Measurements from ENCODE around the gene ZNF221. TPM values are rescaled to one million over a fixed set of nuclear protein-coding genes. Genes with fewer than 3 reads are reported as not detected.
A peak's percentile ranks its signal among the peaks of the same experiment; 100 is the strongest.
"Not testable (repeated sequence)": the region's sequence is repeated elsewhere in the genome, so short reads cannot be mapped to it uniquely, and the experiment has no call there.

The ZNF221 gene
- total RNA-seq, 1 donor from 2014 or later: 5.6 TPM

GRCh38 chr19:43934985-43935708, 15.9 kb upstream of the ZNF221 start, which contains the start of gene ZNF45:
Gene ZNF45, minus strand, starts transcription at chr19:43935282. Its CDS starts 13,097 bp downstream, at chr19:43922185.
- TF ChIP-seq, protein P1, sequence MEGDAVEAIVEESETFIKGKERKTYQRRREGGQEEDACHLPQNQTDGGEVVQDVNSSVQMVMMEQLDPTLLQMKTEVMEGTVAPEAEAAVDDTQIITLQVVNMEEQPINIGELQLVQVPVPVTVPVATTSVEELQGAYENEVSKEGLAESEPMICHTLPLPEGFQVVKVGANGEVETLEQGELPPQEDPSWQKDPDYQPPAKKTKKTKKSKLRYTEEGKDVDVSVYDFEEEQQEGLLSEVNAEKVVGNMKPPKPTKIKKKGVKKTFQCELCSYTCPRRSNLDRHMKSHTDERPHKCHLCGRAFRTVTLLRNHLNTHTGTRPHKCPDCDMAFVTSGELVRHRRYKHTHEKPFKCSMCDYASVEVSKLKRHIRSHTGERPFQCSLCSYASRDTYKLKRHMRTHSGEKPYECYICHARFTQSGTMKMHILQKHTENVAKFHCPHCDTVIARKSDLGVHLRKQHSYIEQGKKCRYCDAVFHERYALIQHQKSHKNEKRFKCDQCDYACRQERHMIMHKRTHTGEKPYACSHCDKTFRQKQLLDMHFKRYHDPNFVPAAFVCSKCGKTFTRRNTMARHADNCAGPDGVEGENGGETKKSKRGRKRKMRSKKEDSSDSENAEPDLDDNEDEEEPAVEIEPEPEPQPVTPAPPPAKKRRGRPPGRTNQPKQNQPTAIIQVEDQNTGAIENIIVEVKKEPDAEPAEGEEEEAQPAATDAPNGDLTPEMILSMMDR (conservative IDR thresholded peaks at IDR 0.05; ENCODE audit: low read depth, low read length): no peak
- peak within 1 kb of the TSS; percentile 93 for H3K4me3 ChIP-seq (ENCODE audit: low read depth, low read length)
- DNase-seq (ENCODE audit: low read depth): peak; percentile 58

- TF ChIP-seq, protein P1 (conservative IDR thresholded peaks at IDR 0.05; ENCODE audit: low read depth, low read length): no peak
- no peak for DNase-seq (ENCODE audit: low read depth)
- H3K4me3 ChIP-seq (ENCODE audit: low read depth, low read length): no peak overlapping the region
Observed at GRCh38 chr19:43936188-43936587, 14.8 kb upstream of the ZNF221 start.

DNA sequence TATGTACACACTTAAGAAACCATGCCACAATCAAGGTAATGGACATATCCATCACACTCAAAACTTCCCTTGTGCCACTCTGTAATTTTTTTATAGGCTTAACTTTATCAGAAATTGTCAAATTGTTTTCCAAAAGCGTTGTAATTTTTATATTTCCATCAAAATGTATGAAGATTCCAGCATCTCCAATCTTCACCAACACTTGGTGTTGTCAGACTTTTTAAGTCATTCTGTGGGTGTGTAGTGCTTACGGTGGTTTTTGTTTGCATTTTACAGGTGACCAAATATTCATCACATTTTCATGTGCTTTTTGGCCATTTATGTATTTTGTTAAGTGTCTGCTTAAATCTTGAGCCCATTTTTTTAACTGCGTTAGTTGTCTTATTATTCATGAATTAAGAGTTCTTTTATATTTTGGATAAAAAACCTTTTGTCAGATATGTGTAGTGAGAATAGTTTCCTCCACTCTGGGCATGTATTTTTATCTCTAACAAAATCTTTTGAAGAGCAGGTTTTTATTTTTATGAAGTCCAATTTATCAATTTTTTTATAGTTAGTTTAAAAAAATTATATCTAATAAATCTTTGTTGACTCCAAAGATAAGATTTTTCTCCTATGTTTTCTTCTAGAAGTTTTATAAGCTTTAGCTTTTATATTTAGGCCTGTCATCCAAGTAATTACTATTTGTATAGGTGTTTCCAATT, 11.3 kb upstream of the ZNF221 start:
- DNase-seq (ENCODE audit: low read depth): no peak
- TF ChIP-seq, protein P1 (conservative IDR thresholded peaks at IDR 0.05; ENCODE audit: low read depth, low read length): no peak
- H3K4me3 ChIP-seq (ENCODE audit: low read depth, low read length): no peak overlapping the region

- TF ChIP-seq, protein P1 (conservative IDR thresholded peaks at IDR 0.05; ENCODE audit: low read depth, low read length): no peak
- H3K4me3 ChIP-seq (ENCODE audit: low read depth, low read length): no peak overlapping the region
- DNase-seq (ENCODE audit: low read depth): no peak
Observed at GRCh38 chr19:43940719-43941118, 10.3 kb upstream of the ZNF221 start.

DNA sequence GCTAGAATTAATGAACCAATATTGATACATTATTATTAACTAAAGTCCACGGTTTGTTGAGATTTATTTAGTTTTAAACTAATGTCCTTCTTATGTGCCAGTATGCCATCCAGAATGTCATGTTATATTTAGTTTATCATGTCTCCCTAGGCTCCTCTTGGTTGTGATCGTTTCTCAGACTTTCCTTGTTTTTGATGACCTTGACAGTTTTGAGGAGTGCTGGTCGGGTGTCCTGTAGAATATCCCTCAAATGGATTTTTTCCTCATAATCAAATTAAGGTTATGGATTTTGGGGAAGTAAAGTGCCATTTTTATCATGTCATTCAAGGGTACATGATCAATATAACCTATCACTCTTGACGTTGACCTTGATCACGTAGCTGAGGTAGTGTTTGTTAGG, 9.8 kb upstream of the ZNF221 start:
- H3K4me3 ChIP-seq (ENCODE audit: low read depth, low read length): no peak overlapping the region

DNA sequence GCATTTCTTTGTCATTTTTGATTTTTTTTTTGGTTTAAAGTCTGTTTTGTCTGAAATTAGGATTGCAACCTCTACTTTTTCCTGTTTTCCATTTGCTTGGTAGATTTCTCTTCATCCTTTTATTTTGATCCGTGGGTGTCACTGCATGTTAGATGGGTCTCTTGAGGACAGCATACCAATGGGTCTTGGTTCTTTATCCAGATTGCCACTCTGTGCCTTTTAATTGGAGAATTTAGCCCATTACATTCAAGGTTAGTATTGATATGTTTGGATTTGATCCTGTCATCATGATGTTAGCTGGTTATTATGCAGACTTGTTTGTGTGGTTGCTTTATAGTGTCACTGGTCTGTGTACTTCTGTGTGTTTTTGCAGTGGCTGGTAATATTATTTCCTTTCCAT, 3.6 kb upstream of the ZNF221 start:
- not testable (repeated sequence) for DNase-seq (ENCODE audit: low read depth); H3K4me3 ChIP-seq (ENCODE audit: low read depth, low read length)

More for the DNA sequence above, 9.8 kb upstream of the ZNF221 start:
- DNase-seq (ENCODE audit: low read depth): no peak
- TF ChIP-seq, protein P1 (conservative IDR thresholded peaks at IDR 0.05; ENCODE audit: low read depth, low read length): no peak

DNA sequence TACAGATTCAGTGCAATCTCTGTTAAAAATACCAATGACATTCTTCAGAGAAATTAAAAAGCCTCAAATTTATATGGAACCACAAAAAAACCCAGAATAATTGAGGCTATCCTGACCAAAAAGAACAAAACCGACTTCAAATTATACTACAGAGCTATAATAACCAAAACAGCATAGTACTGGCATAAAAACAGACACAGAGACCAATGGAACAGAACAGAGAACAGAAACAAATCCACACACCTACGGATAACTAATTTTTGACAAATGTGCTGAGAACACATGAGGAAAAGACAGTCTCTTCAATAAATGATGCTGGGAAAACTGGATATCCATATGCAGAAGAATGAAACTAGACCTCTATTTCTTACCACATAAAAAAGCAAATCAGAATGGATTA, 1.2 kb upstream of the ZNF221 start:
- not testable (repeated sequence) for H3K4me3 ChIP-seq (ENCODE audit: low read depth, low read length); DNase-seq (ENCODE audit: low read depth)

DNA sequence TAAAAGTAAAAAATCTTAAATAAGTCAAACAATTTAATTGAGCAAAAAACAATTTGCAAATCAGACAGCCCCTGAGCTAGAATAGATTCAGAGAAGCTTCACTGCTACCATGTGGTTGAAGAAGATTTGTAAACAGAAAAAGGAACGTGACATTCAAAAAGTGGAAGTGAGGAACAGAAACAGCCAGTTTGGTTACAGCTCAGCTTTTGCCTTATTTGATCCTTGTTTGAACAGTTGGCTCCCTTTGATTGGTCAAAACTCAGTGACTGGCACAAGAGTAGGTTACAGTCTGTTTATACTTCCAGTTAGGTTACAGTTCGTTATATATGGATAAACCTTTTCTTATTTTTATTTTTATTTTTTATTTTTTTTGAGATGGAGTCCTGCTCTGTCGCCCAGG, 5.8 kb downstream of the ZNF221 start:
- no peak for DNase-seq (ENCODE audit: low read depth)
- TF ChIP-seq, protein P1 (conservative IDR thresholded peaks at IDR 0.05; ENCODE audit: low read depth, low read length): no peak
- H3K4me3 ChIP-seq (ENCODE audit: low read depth, low read length): no peak overlapping the region

Data from epithelial cell of proximal tubule (primary cell).